Measurements from ENCODE around the gene CHST7. TPM values are rescaled to one million over a fixed set of nuclear protein-coding genes. Genes with fewer than 3 reads are reported as not detected.
A peak's percentile ranks its signal among the peaks of the same experiment; 100 is the strongest.

The CHST7 gene
- total and polyA plus RNA-seq, 4 donors, result 2.9 to 13.2 (median 5.8) TPM

GRCh38 chrX:46587753-46588171, 14.2 kb downstream of the CHST7 start:
- Histone ChIP-seq H3K27ac (ENCODE audit: low read depth in 1 of 2, low read length in 2 of 2) (peak overlapping the region; percentile 56 to 66), H3K9ac (ENCODE audit: low read depth in 1 of 2, low read length in 2 of 2) (no peak overlapping the region)
- TF ChIP-seq FOXA2 (IDR thresholded peaks at IDR 0.05) (no peak), HNF4G (IDR thresholded peaks at IDR 0.05) (no peak), HNF4A (conservative IDR thresholded peaks at IDR 0.05) (no peak), ZBTB33 (IDR thresholded peaks at IDR 0.05) (no peak), EGR1 (IDR thresholded peaks at IDR 0.05; ENCODE audit: low read depth in 2 of 2) (no peak), MAX (IDR thresholded peaks at IDR 0.05) (no peak), SP1 (IDR thresholded peaks at IDR 0.05) (no peak), RAD21 (IDR thresholded peaks at IDR 0.05) (no peak), NR2F2 (IDR thresholded peaks at IDR 0.05) (no peak), CTCF (IDR thresholded peaks at IDR 0.05; ENCODE audit: low read depth, low read length, missing input control) (no peak), TAF1 (conservative IDR thresholded peaks at IDR 0.05) (no peak), ATF3 (IDR thresholded peaks at IDR 0.05) (no peak), YY1 (IDR thresholded peaks at IDR 0.05) (no peak)

GRCh38 chrX:46588263-46588662, 14.7 kb downstream of the CHST7 start:
- Histone ChIP-seq H3K9me3 (ENCODE audit: control insufficient read depth in 4 of 4, low read length in 3 of 4) (no peaks in the 10 kb centered on the region), H3K36me3 (ENCODE audit: control insufficient read depth in 4 of 4, insufficient read depth in 3 of 4, low read depth in 1 of 4, low read length in 3 of 4) (no peaks in the 10 kb centered on the region), H3K27me3 (ENCODE audit: control insufficient read depth in 4 of 4, insufficient read depth in 4 of 4, low read length in 3 of 4) (no peaks in the 10 kb centered on the region), H3K9ac (ENCODE audit: low read depth in 1 of 2, low read length in 2 of 2) (no peak overlapping the region), H3K4me3 (ENCODE audit: low read depth in 1 of 3, low read length in 3 of 3) (no peak overlapping the region), H3K4me1 (ENCODE audit: control insufficient read depth in 4 of 4, insufficient read depth in 4 of 4, low read length in 3 of 4) (peaks cover 5 to 27% (median 18%) of the 10 kb centered on the region in 4 donors), H3K27ac (ENCODE audit: low read depth in 1 of 2, low read length in 2 of 2) (peak overlapping the region; percentile 56 to 66)
- no peak for DNase-seq (ENCODE audit: low spot score)
- TF ChIP-seq ZBTB33 (IDR thresholded peaks at IDR 0.05) (no peak), MAX (IDR thresholded peaks at IDR 0.05) (no peak), RAD21 (IDR thresholded peaks at IDR 0.05) (no peak), RXRA (IDR thresholded peaks at IDR 0.05) (peak in 1 of 2 donors; percentile 18), REST (IDR thresholded peaks at IDR 0.05) (no peak), HNF4A (conservative IDR thresholded peaks at IDR 0.05) (no peak)
- 49% methylated on average over 4 of the region's 4 CpGs for WGBS

More at GRCh38 chrX:46587753-46588171, 14.2 kb downstream of the CHST7 start:
- no peaks in the 10 kb centered on the region for H3K36me3 ChIP-seq (ENCODE audit: control insufficient read depth in 4 of 4, insufficient read depth in 3 of 4, low read depth in 1 of 4, low read length in 3 of 4)
- no peak overlapping the region for H3K4me3 ChIP-seq (ENCODE audit: low read depth in 1 of 3, low read length in 3 of 3)
- no peaks in the 10 kb centered on the region for H3K27me3 ChIP-seq (ENCODE audit: control insufficient read depth in 4 of 4, insufficient read depth in 4 of 4, low read length in 3 of 4)
- DNase-seq (ENCODE audit: low spot score), result no peak
- 25% methylated on average over 5 of the region's 5 CpGs for WGBS
- H3K4me1 ChIP-seq (ENCODE audit: control insufficient read depth in 4 of 4, insufficient read depth in 4 of 4, low read length in 3 of 4), result peaks cover 5 to 30% (median 18%) of the 10 kb centered on the region in 4 donors
- H3K9me3 ChIP-seq (ENCODE audit: control insufficient read depth in 4 of 4, low read length in 3 of 4), result no peaks in the 10 kb centered on the region

Data from liver (tissue), 9 donors.